HG03280 (cell line): ENCODE data around the gene MKLN1.
A peak's percentile ranks its signal among the peaks of the same experiment; 100 is the strongest.
"Not testable (repeated sequence)": the region's sequence is repeated elsewhere in the genome, so short reads cannot be mapped to it uniquely, and the experiment has no call there.

Experiments used
- ATAC-seq: cut with Tn5 transposase; IDR thresholded peaks from one replicate; pipeline ENCODE4 v1.9.1; 2021; ENCODE audit warnings: mild to moderate bottlenecking, moderate library complexity; ENCODE audit not compliant: unreplicated experiment

The MKLN1 gene

DNA sequence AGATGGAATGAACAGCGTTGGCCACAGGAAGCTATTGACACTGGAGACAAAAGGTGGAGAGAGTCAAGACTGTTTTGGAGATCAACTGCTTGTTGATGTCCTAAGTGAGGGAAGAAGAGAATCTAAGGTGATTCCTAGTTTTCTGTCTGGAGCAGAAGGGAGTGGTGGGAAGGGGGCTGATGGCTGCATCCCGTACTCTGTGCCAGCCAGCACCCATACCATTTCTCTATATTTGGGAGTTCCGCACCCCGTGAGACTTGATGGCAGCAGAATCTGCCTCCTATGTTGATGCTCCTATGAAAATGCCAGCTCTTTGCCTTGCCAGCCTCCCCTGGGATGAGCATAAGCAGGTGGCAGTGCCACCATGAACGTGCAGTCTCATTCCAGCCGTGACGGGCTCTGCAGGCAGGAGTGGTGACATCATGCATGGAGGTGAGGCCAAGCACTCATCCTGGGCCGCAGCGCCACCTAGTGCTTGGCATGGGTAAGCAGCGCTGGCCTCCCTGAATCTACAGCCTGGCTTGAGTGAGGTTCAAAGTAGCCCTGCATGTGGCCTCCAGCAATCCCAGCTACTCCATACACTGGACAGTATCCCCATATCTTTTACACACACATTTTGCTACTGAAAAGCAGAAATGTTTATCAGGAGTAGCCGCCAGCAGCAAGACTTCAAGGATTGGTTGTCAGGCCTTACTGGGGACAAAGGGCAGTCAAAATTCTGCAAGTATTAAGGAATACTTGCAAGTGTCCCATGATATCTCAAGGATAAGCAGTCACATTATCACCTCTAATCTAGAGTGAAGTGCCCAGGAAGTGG, 185.8 kb downstream of the MKLN1 start:
- peak; percentile 97 for ATAC-seq

DNA sequence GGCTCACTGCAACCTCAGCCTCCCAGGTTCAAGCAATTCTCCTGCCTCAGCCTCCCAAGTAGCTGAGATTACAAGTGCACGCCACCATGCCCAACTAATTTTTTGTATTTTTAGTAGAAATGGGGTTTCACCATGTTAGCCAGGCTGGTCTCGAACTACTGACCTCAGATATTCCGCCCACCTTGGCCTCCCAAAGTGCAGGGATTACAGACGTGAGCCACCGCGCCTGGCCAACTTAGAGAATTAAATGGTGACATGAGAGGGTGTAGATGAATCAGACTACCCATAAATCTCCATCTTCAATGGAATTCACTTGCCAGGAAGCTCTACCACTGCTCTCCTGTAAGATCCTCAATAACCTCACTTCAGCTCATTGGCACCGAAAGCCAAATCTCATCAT, 187.8 kb downstream of the MKLN1 start:
- ATAC-seq: not testable (repeated sequence)

DNA sequence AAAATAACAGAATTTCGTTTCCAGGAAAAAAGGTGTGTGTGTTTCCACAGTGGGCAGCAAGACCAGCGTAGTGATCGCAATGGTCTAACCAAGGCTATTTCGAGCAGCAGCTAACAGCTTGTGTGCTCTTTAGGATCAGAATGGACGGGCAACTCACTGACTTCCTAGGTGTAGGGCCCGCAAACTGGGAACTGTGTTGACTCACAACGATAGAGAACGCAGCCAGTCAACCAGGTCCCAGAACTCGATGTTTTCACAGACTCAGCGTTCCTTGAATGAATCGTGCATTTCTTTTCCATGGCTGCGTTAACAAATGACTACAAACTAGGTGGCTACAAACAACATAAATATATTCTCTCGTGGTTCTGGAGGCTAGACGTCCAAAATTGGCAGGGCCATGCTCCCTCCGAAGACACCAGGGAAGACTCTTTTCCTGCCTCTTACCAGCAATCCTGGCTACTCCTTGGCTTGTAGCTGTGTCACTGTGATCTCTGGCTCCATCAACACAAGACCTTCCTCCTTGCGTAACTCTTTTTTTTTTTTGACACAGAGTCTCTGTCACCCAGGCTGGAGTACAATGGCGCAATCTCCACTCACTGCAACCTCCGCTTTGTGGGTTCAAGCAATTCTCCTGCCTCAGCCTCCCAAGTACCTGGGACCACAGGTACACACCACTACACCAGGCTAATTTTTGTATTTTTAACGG, 189.7 kb downstream of the MKLN1 start:
- ATAC-seq: no peak

DNA sequence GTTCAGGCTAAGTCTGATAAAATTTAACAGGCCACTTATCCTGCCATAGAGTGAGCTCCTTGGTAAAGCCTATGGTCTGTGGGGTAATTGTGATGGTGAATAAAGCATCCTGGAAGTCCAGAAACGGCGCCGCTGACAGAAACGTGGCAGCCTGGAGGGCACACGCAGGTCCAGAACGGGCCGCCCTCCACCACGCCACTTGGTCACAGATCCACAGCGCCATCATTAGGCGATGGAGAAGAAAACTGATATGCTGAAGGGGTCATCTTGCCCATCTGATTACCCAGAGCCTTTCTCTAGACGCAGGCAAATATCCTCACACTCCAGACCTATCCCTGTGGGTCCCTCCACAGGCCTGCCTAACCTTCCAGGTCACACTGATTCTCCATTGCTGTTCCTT, 190.9 kb downstream of the MKLN1 start:
- no peak for ATAC-seq

DNA sequence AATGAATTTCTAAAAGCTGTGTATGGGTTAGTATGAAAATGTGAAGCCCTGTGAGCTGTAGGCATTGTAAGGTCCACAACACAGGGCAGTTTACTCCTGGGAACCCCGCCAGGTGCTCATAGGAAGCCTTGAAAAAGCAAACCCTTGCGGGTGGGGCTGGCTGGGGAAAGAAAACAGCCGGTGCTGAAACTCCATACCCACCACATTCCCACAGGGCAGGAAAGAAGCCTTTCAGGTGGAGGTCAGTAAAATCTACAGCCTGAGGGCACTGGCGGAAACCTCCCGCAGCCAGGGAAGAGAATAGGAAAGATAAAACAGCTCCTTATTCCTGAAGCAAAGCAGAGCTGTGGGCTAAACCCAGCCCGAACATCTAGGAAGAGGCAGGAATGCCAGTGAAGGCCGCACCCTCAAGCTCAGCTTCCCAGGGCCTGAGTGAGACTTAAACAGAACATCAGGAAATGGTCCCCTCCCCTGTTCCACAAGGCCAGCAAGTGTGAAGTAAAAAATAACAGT, 194.0 kb downstream of the MKLN1 start:
- ATAC-seq: no peak

DNA sequence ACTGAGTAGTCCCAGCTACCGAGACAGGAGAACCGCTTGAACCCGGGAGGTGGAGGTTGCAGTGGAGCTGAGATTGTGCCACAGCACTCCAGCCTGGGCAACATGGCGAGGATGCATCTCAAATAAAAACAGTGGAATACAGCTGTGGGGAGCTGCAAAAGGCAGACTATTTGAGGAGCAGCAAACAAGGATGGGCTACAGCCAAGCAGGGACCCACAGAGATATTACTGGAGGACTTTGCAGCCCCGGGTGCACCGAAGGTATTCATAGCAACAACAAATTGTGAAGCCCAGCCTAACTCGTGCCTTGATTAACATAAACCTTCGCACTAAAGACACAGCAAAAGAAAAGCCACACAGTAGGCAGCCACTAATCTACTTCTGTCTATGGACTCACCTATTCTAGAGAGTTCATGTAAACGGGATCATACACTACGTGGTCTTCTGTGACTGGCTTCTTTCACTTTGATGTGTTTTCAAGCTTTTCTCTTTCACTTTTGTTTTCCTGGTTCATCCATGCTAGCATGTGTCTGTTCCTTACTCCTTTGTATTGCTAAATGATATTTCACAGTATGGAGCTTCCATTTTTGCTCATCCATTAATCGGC, 194.8 kb downstream of the MKLN1 start:
- no peak for ATAC-seq

DNA sequence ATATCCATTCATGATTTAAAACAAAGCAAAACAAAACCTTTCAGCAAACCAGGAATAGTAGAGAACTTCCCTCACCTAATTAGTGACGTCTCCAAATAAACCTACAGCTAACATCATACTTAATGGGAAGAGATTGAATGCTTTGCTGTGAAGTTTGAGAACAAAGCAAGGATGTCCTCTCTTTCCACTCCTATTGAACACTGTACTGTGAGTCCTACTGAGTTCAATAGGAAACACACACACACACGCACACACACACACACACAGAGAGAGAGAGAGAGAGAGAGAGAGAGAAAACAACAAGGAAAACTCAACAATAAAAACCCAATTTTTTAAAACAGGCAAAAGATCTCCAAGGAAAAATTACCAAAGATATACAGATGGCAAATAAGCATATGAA, 196.4 kb downstream of the MKLN1 start:
- ATAC-seq: no peak

DNA sequence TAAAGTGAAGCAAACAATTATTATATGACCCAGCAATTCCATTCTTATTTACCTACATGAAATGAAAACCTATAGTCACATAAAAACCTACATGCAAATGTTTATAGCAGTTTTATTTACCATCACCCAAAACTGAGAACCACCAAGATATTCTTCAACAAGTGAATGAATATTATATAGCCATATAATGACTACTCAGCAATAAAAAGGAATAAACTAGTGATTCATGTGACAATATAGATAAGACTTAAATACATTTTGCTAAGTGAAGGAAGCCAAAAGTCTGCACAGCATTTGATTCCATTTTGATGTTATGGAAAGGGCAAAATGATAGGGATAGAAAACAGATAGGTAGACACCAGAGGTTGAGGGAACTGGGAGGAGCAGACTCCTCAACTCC, 197.0 kb downstream of the MKLN1 start:
- ATAC-seq: no peak

DNA sequence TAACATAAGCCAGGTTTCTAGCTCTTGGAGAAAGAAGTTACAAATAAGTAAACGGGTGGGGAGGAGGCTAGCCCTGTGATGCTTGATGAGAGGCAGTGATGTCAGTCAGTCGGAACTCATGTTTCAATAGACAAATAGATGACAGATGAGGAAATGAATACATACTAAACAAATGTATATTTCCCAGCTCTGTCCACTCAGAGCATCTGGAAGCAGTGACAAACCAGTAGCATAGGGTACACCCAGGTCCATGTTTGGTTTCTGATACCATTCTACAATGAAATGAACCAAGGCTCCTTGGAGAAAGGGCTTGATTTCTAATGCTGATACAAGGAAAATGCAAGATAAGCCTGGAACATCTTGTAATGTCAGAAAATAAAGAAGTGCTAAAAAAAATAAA, 198.1 kb downstream of the MKLN1 start:
- no peak for ATAC-seq

DNA sequence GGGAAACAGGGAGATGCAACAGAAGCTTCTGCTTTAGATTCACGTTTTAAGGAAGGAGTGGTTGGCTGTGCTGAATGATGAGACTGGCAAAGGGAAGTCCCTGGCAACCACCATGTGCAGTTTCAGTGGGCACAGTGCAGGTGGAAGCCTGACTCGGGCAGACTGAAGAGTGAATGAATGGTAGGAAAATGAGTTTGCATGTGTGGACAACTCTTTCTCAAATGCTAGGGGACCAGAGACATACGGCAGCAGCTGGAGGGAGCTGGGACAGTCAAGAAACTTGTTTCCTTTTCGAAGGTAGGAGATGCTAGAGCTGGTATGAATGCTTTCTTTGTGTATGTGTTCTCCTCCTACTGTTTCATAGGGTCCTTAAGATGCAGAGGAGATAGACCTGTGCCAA, 199.8 kb downstream of the MKLN1 start:
- no peak for ATAC-seq

DNA sequence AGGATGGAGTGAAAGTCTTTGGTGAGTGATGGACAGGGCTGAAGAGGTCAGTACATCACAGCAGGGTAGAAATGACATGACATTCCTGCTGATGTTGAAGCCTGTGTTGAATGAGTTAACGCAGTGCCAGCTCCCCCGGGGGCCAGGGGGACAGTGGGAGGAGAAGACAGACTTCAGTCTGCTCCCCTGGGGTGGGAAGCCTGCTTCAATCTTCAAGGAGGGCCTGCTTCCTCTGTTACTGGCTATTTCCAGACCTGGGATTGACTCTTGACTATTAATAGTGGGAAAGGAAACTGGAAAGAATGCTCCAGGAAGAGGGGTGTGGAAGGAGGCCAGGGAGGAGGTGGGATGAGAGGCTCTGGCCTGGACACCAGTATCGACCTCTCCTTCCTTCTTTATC, 201.5 kb downstream of the MKLN1 start:
- ATAC-seq: no peak

DNA sequence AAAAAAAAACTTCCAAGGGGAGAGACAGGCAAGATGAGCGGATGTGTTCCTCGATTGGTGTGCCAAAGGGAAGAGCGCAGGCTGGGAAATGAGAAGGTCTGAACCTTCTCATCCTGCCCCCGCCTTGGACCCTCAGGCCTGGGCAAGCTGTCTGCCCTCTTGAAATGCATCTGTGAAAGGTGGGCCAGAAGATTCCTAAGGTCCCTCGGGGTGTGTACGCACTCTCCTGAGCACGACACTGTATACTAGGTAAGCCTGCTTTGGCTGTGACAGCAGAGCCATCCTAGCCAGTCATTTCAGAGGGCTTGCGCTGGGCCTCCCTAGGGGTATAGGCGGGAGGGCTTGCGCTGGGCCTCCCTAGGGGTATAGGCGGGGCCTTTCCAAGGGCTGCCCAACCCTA, 201.9 kb downstream of the MKLN1 start:
- no peak for ATAC-seq

DNA sequence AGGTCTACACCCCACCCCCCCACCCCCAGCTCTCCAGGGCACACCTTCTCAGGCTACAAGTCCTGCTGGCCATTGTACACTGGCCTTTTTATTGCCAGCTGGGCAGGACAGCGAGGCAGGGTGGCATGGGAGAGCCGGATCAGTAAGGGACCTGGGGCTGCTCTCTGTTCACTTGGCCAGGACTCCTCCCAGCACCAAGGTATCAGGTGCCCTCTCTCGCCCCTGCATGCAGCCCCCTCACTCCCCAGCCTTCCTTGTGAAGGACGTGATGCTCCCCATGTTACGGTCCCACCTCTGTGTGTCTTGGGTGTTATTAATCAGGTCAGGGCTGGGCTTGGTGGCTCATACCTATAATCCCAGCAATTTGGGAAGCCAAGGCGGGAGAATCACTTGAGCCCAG, 202.5 kb downstream of the MKLN1 start:
- no peak for ATAC-seq

DNA sequence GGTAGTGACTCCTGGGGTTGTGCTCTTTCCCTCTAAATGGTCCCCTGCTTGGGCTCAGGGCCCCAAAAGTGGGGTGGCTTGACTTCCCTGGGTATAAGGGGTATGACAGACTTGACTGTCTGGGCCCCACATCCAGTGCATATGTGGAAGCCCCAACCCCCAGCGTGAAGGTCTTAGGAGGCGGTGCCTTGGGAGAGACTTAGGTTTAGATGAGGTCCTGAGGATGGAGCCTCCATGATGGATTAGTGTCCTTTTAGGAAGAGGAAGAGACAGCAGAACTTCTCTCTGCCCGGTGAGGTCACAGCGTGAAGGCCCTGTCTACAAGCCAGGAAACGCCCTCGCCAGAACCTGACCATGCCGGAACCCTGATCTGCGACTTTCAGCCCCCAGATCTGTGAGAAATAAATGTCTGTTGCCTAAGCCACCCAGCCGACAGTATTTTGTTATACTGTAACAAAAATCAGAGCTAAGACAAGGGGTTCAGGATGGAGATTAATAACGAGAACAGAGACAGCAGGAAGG, 205.0 kb downstream of the MKLN1 start:
- no peak for ATAC-seq

DNA sequence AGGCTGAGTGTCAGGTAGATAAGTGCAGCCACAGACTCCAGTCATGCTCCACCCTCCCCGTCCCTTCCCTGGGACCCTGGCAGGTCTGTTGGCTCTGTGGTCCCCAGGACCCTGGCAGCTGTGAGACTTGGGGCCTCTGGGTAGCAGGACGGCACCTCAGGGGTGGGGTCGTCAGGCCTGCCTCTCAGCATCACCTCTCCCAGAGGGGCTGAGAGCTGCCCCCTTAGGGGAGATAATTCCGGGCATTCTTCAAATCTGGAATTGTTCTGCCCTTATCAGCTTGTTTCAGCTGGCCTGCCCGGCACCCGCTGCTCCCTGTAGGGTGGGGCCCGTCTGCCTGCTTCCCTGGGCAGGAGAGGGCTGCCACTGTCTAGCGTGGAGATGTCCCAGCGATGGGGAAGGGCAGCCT, 205.5 kb downstream of the MKLN1 start:
- no peak for ATAC-seq

DNA sequence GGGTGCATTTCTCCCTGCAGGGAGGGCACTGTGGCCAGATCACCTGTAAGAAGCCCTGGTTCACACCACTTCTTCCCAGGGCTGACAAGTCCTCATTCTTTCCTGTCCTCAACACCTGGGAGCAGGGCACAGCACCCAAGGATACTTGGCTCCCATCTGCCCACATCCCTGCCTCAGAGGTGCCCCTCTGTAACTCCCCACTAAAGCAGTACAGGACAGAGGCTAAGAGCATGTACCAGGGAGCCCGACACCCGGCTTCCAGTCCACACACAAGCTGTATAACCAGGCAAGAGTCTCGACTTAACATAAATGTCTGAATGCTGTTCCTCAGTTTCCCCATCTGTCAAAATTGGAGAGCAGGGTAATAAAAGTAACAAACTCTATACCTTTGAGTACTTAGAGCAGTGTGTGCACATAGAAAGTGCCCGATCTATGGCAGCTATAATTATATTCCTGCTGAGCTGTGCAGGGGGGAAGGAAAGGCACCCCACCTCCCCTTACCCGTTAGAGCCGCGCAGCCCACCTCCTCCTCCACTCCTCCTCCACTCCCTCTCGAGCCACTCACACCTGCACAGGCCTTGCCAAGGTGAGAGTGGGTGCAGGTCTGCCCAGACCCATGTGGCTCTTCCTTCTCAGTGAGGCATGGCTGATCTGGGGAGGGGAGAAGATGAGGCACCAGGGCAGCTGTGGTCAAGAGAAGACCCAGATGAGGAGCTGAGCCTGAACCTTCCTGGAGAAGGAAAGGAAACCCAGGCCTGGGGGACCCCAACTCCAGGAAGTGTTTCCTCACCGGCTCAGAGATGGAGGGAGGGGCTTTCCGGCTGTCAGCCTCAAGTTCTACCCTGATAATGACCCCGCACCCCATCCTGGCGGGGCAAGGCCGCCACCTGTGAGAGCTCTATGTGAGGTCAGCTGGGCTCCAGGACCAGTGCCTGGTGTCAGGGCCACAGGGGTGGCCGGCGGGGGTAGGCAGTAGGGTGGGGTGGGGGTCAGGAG, 206.2 kb downstream of the MKLN1 start:
- ATAC-seq: no peak

DNA sequence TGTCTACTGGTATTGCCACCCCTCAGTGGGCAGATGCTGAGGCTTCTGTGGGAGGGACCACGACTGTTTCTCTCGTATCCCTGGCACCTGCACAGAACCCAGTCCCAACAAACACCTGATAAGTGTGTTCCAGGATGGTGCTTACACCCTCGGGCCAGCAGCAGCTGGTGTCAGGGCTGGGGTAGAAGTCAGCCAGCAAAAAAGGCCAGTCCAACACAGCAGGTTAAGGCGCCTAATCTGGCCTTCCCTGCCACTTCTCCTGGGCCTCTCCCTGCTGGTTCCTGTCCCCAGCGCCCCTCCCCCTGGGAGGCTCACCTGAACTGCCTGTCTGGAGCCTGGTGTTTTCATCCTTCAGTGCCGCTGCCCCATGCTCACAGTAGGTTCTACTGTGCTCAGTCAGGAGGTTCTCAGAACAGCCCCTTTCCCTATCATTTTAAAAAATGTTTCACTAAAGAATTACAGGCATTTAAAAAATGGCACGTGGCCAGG, 208.7 kb downstream of the MKLN1 start:
- ATAC-seq: no peak

DNA sequence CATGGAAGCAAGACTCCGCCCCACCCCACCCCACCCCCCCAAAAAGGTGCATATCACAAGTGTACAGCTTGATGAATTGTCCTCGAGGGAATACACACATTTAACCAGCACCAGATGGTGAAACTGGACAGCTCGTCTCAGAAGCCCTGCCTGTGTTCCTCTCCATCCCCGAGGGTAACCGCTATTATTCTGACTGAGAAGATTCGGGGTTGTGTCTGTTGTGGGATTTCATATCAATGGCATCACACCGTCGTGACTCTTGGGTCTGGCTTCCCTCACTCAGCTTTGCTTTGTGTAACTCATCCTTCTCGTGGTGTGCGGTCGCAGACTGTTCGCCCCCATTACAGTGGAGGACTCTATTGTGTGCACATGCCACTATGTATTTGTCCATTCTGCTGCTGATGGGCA, 209.9 kb downstream of the MKLN1 start:
- no peak for ATAC-seq

DNA sequence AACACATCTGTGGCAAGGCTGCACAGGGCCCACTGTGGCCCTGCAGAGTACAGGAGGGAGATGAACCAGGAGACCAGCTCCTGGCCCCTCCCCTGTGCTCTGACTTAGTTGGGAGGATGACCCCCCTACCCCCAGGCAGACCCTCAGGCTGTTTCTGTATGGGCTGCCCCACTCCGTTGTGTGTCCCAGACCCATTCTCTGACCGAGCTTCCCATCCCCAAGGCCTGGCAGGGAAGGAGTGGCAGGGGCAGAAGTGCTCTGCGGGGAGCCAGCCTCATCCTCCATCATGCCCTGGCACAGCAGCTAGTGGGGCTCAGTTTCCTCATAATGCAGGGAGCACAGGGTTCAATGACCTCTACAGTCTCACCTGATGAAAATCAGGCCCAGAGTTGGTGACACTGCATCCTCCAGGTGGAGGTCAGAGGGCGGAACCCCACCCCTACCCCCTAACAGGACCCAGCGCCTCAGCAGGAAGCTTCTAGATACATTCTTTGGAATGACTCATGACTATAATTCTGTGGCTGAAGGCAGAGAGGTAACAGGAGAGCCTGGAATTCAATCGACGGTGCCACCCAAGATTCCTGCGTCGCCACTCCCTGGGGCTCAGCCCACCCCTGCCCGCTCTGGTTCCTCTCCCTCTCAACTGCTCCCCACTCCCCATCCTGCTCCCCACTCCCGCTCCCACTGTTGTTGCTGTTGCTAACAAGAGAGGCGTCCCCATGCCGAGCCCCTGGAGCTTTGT, 210.6 kb downstream of the MKLN1 start:
- ATAC-seq: no peak

DNA sequence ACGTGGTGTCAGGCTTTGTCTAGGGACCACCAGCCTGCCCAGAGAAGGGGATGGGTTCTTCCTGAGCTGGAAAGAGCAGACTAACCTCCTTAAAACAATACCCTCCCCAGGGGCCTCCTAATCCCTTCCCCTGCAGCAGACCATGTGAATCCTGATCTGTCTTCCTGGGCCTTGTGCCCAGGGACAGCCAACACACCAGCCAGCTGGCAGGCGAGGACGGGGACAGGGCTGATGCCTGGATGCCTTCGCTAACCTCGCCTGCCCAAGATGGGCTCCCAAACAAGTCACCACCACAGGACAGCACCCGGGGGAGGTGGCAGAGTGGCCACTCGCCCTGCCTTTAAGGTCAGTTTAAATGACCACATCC, 211.1 kb downstream of the MKLN1 start:
- ATAC-seq: no peak
